Astrocyte (in vitro differentiated cells and primary cell): Measurements from ENCODE around the gene OTOGL.

Experiments used
- CTCF ChIP-seq: IDR thresholded peaks from 2 replicates; pipeline ENCODE4 v1.5.1; 2011; ENCODE audit warnings: low read depth, mild to moderate bottlenecking, inconsistent platforms, low read length, moderate library complexity; ENCODE audit not compliant: insufficient read depth
- EZH2 ChIP-seq: IDR thresholded peaks from 2 replicates; pipeline ENCODE4 v1.6.1; 2012; ENCODE audit warnings: mild to moderate bottlenecking, low read length, inconsistent platforms; ENCODE audit not compliant: insufficient read depth

- no peak for TF ChIP-seq CTCF
- TF ChIP-seq EZH2, result no peak
Measured at GRCh38 chr12:80135624-80136023, 36.3 kb downstream of the OTOGL start.
